HepG2 (cell line): ENCODE measurements around the gene PEX3. TPM values are rescaled to one million over a fixed set of nuclear protein-coding genes. Genes with fewer than 3 reads are reported as not detected.

Source experiments
- DMAP1 ChIP-seq: IDR thresholded peaks from 2 replicates; pipeline ENCODE4 v1.6.1; 2016
- DNMT3B ChIP-seq: conservative IDR thresholded peaks from 2 replicates; pipeline ENCODE4 v1.6.1; 2016; ENCODE audit warnings: missing biosample characterization, control low read depth
- HMG20B ChIP-seq: conservative IDR thresholded peaks from 2 replicates; pipeline ENCODE4 v1.6.1; 2016; ENCODE audit warnings: missing genetic modification reagents, missing compliant biosample characterization
- HNF4A ChIP-seq: sonication (generic); formaldehyde crosslinking; IDR thresholded peaks from 2 replicates; pipeline ENCODE4 v1.4.0; 2020; ENCODE audit warnings: missing genetic modification reagents
- HNRNPK ChIP-seq: fragments of 200-400 bp; formaldehyde crosslinking; IDR thresholded peaks from 2 replicates; pipeline ENCODE4 v1.6.1; 2018; ENCODE audit warnings: low read length, low read depth, moderate library complexity, mild to moderate bottlenecking; ENCODE audit not compliant: poor library complexity, severe bottlenecking
- IRF2 ChIP-seq: IDR thresholded peaks from 2 replicates; pipeline ENCODE4 v1.6.1; 2018; ENCODE audit warnings: missing genetic modification reagents, missing compliant biosample characterization
- NBN ChIP-seq: fragments of 450-650 bp; conservative IDR thresholded peaks from 2 replicates; pipeline ENCODE4 v1.6.1; 2017
- SRSF4 ChIP-seq: fragments of 200-400 bp; formaldehyde crosslinking; IDR thresholded peaks from one replicate; pipeline ENCODE4 v1.6.1; 2018; ENCODE audit warnings: mild to moderate bottlenecking, low read depth, low read length, moderate library complexity; ENCODE audit not compliant: poor library complexity, severe bottlenecking
- ZKSCAN1 ChIP-seq: fragments of 150-350 bp; IDR thresholded peaks from 2 replicates; pipeline ENCODE4 v1.6.1; 2014; ENCODE audit warnings: low read length
- ZNF101 ChIP-seq: sonication (generic); formaldehyde crosslinking; IDR thresholded peaks from 2 replicates; pipeline ENCODE4 v1.4.0; 2020; ENCODE audit warnings: mild to moderate bottlenecking, low read depth, missing genetic modification reagents, borderline replicate concordance
- ZNF510 ChIP-seq: sonication (generic); formaldehyde crosslinking; IDR thresholded peaks from 2 replicates; pipeline ENCODE4 v1.4.0; 2020; ENCODE audit warnings: low read depth, mild to moderate bottlenecking, missing genetic modification reagents
- ZNF883 ChIP-seq: sonication (generic); formaldehyde crosslinking; IDR thresholded peaks from 2 replicates; pipeline ENCODE4 v1.5.1; 2020; ENCODE audit warnings: mild to moderate bottlenecking, missing genetic modification reagents; ENCODE audit errors: not compliant biosample characterization
- polyA plus RNA-seq, 8 experiments: library from polyadenylated mRNA; depleted of rRNA in 3 of 8; stranded (reverse) in 7 of 8; unstranded in 1 of 8; fragments of >200 nt; fragmentation: Illumina TruSeq in 4 of 8; extraction: Trizol in 4 of 8; gene quantifications; 2 replicates each; pipeline versions ENCODE4 v1.2.1 to v1.2.3, GENCODE V29; 2011 to 2016; ENCODE audit warnings: low read depth in 4 of 8, missing spikeins in 1 of 8, mixed read lengths in 1 of 8; ENCODE audit not compliant: insufficient read depth in 1 of 8
- total RNA-seq, 5 experiments: library from RNA; depleted of rRNA; stranded (reverse); fragments of >200 nt; fragmentation: Illumina TruSeq; extraction: Trizol; gene quantifications; 2 replicates each; pipeline ENCODE4 v1.2.3, GENCODE V29; 2016; ENCODE audit warnings: low read depth in 1 of 5
- TF ChIP-seq, protein P1 (sequence below): sonication (generic); formaldehyde crosslinking; IDR thresholded peaks from 2 replicates; pipeline ENCODE4 v1.4.0; 2020; ENCODE audit warnings: missing genetic modification reagents
- TF ChIP-seq, protein P2 (sequence below): sonication (generic); formaldehyde crosslinking; IDR thresholded peaks from 2 replicates; pipeline ENCODE4 v1.5.0; 2020; ENCODE audit warnings: mild to moderate bottlenecking, missing genetic modification reagents, moderate library complexity
- TF ChIP-seq, protein P3 (sequence below): sonication (generic); formaldehyde crosslinking; IDR thresholded peaks from 2 replicates; pipeline ENCODE4 v1.4.0; 2020; ENCODE audit warnings: mild to moderate bottlenecking, missing genetic modification reagents, borderline replicate concordance
- TF ChIP-seq, protein P4 (sequence below): sonication (generic); formaldehyde crosslinking; conservative IDR thresholded peaks from 2 replicates; pipeline ENCODE4 v1.8.0; 2022; ENCODE audit warnings: mild to moderate bottlenecking, moderate library complexity, missing genetic modification reagents
- TF ChIP-seq, protein P5 (sequence below): sonication (generic); formaldehyde crosslinking; IDR thresholded peaks from 2 replicates; pipeline ENCODE4 v1.4.0; 2020; ENCODE audit warnings: missing genetic modification reagents

The PEX3 gene
- total and polyA plus RNA-seq, 2 of the 13 experiments (the other 11 are each of a cell fraction or from before 2014, with no cell fraction given), result 30.9 to 40.8 TPM

DNA sequence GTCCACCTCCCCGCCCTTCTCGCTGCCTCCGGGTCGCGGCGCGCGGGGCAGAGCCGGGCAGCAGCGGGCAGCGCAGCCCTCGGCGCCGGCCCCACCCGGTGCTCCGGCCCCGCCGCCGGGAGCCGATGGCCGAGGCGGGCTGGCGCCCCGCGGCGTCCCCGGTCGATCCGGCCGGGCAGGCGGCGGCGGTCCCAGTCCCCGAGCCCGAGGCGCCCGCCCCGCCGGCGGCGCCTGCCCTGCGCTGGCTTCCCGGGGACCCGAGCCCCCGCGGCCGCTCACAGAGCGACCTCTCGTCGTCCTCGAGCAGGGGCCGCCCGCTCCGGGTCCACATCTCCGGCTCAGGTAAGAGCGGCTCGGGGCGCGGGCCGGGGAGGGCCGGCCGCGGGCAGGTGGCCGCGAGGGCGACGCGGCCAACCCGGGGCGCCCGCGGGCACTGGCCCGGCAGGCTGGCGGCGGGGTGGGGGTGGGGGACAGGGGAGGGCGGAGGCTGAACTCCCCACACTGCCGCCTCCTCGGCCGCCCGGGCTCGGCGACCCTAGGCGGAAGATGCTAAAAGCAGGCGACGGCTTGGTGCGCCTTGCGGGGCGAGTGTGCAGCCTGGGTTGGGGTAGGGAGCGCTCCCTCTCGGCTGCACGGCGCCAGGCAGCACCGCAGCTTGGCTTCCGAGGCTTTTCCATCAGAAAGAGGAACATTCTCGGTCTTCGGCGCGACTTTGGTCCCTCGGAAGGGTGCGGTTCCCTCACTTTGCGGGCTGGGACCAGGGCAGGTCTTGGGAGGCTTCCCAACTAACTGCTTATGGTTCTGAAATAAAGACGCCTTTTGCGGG lies 86.5 kb downstream of the PEX3 start (continued):
- TF ChIP-seq, protein P1, sequence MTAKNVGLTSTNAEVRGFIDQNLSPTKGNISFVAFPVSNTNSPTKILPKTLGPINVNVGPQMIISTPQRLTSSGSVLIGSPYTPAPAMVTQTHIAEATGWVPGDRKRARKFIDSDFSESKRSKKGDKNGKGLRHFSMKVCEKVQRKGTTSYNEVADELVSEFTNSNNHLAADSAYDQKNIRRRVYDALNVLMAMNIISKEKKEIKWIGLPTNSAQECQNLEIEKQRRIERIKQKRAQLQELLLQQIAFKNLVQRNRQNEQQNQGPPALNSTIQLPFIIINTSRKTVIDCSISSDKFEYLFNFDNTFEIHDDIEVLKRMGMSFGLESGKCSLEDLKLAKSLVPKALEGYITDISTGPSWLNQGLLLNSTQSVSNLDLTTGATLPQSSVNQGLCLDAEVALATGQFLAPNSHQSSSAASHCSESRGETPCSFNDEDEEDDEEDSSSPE (CRISPR knock-in tag), result peak; percentile 50; the same call in 1 of the 2 replicates
- no peak for TF ChIP-seq ZKSCAN1
- TF ChIP-seq SRSF4, result no peak
- TF ChIP-seq HNF4A (CRISPR knock-in tag), result no peak
- TF ChIP-seq ZNF883 (CRISPR knock-in tag), result peak; percentile 78
- TF ChIP-seq, protein P2, sequence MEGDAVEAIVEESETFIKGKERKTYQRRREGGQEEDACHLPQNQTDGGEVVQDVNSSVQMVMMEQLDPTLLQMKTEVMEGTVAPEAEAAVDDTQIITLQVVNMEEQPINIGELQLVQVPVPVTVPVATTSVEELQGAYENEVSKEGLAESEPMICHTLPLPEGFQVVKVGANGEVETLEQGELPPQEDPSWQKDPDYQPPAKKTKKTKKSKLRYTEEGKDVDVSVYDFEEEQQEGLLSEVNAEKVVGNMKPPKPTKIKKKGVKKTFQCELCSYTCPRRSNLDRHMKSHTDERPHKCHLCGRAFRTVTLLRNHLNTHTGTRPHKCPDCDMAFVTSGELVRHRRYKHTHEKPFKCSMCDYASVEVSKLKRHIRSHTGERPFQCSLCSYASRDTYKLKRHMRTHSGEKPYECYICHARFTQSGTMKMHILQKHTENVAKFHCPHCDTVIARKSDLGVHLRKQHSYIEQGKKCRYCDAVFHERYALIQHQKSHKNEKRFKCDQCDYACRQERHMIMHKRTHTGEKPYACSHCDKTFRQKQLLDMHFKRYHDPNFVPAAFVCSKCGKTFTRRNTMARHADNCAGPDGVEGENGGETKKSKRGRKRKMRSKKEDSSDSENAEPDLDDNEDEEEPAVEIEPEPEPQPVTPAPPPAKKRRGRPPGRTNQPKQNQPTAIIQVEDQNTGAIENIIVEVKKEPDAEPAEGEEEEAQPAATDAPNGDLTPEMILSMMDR (CRISPR knock-in tag), result peak; percentile 69
- peak; percentile 12; the same call in 1 of the 2 replicates for TF ChIP-seq HMG20B (CRISPR knock-in tag)
- TF ChIP-seq ZNF101 (CRISPR knock-in tag), result no peak
- no peak for TF ChIP-seq DMAP1 (CRISPR knock-in tag)
- TF ChIP-seq, protein P3, sequence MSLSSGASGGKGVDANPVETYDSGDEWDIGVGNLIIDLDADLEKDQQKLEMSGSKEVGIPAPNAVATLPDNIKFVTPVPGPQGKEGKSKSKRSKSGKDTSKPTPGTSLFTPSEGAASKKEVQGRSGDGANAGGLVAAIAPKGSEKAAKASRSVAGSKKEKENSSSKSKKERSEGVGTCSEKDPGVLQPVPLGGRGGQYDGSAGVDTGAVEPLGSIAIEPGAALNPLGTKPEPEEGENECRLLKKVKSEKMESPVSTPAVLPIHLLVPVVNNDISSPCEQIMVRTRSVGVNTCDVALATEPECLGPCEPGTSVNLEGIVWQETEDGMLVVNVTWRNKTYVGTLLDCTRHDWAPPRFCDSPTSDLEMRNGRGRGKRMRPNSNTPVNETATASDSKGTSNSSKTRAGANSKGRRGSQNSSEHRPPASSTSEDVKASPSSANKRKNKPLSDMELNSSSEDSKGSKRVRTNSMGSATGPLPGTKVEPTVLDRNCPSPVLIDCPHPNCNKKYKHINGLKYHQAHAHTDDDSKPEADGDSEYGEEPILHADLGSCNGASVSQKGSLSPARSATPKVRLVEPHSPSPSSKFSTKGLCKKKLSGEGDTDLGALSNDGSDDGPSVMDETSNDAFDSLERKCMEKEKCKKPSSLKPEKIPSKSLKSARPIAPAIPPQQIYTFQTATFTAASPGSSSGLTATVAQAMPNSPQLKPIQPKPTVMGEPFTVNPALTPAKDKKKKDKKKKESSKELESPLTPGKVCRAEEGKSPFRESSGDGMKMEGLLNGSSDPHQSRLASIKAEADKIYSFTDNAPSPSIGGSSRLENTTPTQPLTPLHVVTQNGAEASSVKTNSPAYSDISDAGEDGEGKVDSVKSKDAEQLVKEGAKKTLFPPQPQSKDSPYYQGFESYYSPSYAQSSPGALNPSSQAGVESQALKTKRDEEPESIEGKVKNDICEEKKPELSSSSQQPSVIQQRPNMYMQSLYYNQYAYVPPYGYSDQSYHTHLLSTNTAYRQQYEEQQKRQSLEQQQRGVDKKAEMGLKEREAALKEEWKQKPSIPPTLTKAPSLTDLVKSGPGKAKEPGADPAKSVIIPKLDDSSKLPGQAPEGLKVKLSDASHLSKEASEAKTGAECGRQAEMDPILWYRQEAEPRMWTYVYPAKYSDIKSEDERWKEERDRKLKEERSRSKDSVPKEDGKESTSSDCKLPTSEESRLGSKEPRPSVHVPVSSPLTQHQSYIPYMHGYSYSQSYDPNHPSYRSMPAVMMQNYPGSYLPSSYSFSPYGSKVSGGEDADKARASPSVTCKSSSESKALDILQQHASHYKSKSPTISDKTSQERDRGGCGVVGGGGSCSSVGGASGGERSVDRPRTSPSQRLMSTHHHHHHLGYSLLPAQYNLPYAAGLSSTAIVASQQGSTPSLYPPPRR (CRISPR knock-in tag), result 0 out of 2 replicates have a peak, but pooled peaks have one; percentile 6
- no peak for TF ChIP-seq ZNF510 (CRISPR knock-in tag)
- no peak for TF ChIP-seq DNMT3B (CRISPR knock-in tag)
- peak; percentile 33; the same call in 1 of the 2 replicates for TF ChIP-seq IRF2 (CRISPR knock-in tag)
- TF ChIP-seq, protein P4, sequence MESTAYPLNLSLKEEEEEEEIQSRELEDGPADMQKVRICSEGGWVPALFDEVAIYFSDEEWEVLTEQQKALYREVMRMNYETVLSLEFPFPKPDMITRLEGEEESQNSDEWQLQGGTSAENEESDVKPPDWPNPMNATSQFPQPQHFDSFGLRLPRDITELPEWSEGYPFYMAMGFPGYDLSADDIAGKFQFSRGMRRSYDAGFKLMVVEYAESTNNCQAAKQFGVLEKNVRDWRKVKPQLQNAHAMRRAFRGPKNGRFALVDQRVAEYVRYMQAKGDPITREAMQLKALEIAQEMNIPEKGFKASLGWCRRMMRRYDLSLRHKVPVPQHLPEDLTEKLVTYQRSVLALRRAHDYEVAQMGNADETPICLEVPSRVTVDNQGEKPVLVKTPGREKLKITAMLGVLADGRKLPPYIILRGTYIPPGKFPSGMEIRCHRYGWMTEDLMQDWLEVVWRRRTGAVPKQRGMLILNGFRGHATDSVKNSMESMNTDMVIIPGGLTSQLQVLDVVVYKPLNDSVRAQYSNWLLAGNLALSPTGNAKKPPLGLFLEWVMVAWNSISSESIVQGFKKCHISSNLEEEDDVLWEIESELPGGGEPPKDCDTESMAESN (CRISPR knock-in tag), result peak; percentile 44; the same call in 1 of the 2 replicates
- no peak for TF ChIP-seq NBN
- peak; percentile 81 for TF ChIP-seq HNRNPK
- TF ChIP-seq, protein P5, sequence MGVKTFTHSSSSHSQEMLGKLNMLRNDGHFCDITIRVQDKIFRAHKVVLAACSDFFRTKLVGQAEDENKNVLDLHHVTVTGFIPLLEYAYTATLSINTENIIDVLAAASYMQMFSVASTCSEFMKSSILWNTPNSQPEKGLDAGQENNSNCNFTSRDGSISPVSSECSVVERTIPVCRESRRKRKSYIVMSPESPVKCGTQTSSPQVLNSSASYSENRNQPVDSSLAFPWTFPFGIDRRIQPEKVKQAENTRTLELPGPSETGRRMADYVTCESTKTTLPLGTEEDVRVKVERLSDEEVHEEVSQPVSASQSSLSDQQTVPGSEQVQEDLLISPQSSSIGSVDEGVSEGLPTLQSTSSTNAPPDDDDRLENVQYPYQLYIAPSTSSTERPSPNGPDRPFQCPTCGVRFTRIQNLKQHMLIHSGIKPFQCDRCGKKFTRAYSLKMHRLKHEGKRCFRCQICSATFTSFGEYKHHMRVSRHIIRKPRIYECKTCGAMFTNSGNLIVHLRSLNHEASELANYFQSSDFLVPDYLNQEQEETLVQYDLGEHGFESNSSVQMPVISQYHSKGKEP (CRISPR knock-in tag), result no peak
